M059J (cell line): ENCODE data around the gene SLC25A25. TPM values are rescaled to one million over a fixed set of nuclear protein-coding genes. Genes with fewer than 3 reads are reported as not detected.

Source experiments
- DNase-seq: peaks from one replicate; pipeline ENCODE4 v3.0.0-alpha.2; 2012; ENCODE audit warnings: low read depth
- total RNA-seq: library from RNA; depleted of rRNA; stranded (reverse); fragments of >200 nt; shearing (Covaris generic); gene quantifications from 2 replicates; pipeline ENCODE4 v1.2.3, GENCODE V29; 2014; rRNA removed

Gene SLC25A25
- total RNA-seq, 1 experiment from 2014 or later = 19.8 TPM

GRCh38 chr9:128145536-128145935 lies 77.5 kb downstream of the SLC25A25 start:
- DNase-seq = no peak

- no peak for DNase-seq
Observed at GRCh38 chr9:128145951-128146351, 77.9 kb downstream of the SLC25A25 start.

- DNase-seq = no peak
Observed at GRCh38 chr9:128146591-128147120, 78.6 kb downstream of the SLC25A25 start.

GRCh38 chr9:128148509-128149000 lies 80.5 kb downstream of the SLC25A25 start:
- no peak for DNase-seq

- DNase-seq = peak; percentile 65
Observed at GRCh38 chr9:128149001-128149701, 81.1 kb downstream of the SLC25A25 start, which contains the start of gene LCN2. Gene LCN2, plus strand, starts transcription at chr9:128149453. Its CDS starts 73 bp downstream, at chr9:128149526.

- no peak for DNase-seq
Observed at GRCh38 chr9:128149951-128150593, 82.0 kb downstream of the SLC25A25 start.

- DNase-seq = no peak
Observed at GRCh38 chr9:128150594-128151308, 82.7 kb downstream of the SLC25A25 start.

GRCh38 chr9:128151309-128152132 lies 83.5 kb downstream of the SLC25A25 start:
- no peak for DNase-seq

- no peak for DNase-seq
Observed at GRCh38 chr9:128152133-128153059, 84.4 kb downstream of the SLC25A25 start.

GRCh38 chr9:128153060-128153946 lies 85.3 kb downstream of the SLC25A25 start:
- DNase-seq = no peak

GRCh38 chr9:128153947-128154695 lies 86.1 kb downstream of the SLC25A25 start:
- no peak for DNase-seq

GRCh38 chr9:128155736-128156500 lies 87.9 kb downstream of the SLC25A25 start:
- no peak for DNase-seq

Other genes with a start within 250 kb of the SLC25A25 start
- 25.9 and 46.1 TPM in 2 replicates for gene ENG, start 213.6 kb upstream of the SLC25A25 start, total RNA-seq
- 58.5 and 86.3 TPM in 2 replicates for gene AK1, start 190.6 kb upstream of the SLC25A25 start, total RNA-seq
- gene ST6GALNAC6, start 168.6 kb upstream of the SLC25A25 start, total RNA-seq = 15.9 and 29.4 TPM in 2 replicates
- 12.2 and 12.6 TPM in 2 replicates for gene ST6GALNAC4, start 151.2 kb upstream of the SLC25A25 start, total RNA-seq
- gene PIP5KL1, start 137.5 kb upstream of the SLC25A25 start, total RNA-seq = 1.6 TPM in 1 of 2 replicates, not detected in the other
- gene DPM2, start 130.4 kb upstream of the SLC25A25 start, total RNA-seq = 53.8 and 77.2 TPM in 2 replicates
- gene EEIG1, start 87.2 kb upstream of the SLC25A25 start, total RNA-seq = 4.3 and 35.5 TPM in 2 replicates
- 10.5 and 13.7 TPM in 2 replicates for gene NAIF1, start 912 bp upstream of the SLC25A25 start, total RNA-seq
- gene PTGES2, start 59.5 kb downstream of the SLC25A25 start, total RNA-seq = 34.9 and 53.8 TPM in 2 replicates
- gene LCN2, start 81.2 kb downstream of the SLC25A25 start, total RNA-seq = 0.42 TPM in 1 of 2 replicates, not detected in the other
- 289 and 427 TPM in 2 replicates for gene BBLN, start 92.0 kb downstream of the SLC25A25 start, total RNA-seq
- gene CIZ1, start 123.3 kb downstream of the SLC25A25 start, total RNA-seq = 50.2 and 52.4 TPM in 2 replicates
- 14.0 and 18.3 TPM in 2 replicates for gene DNM1, start 135.1 kb downstream of the SLC25A25 start, total RNA-seq
- 82.9 and 119 TPM in 2 replicates for gene GOLGA2, start 207.8 kb downstream of the SLC25A25 start, total RNA-seq
- gene SWI5, start 208.0 kb downstream of the SLC25A25 start, total RNA-seq = 61.4 and 68.8 TPM in 2 replicates